Gastrocnemius medialis (tissue), 4 donors: ENCODE measurements around the gene KLF17. TPM values are rescaled to one million over a fixed set of nuclear protein-coding genes. Genes with fewer than 3 reads are reported as not detected.

ENCODE experiments used
- ATAC-seq, 2 donors: fragments of 150-250 bp; one replicate each; pipeline ENCODE4 v1.9.1; 2016
- DNase-seq, 2 donors: peaks; one replicate each; pipeline ENCODE4 v3.0.0-alpha.2; 2019
- H3K27ac ChIP-seq, 4 donors: fragments of 200-600 bp; sonication (generic); 1 replicate in 1 of 4; 2 replicates in 3 of 4; pipeline ENCODE4 v1.5.1; 2016 to 2018; ENCODE audit warnings: mild to moderate bottlenecking in 2 of 4, moderate library complexity in 1 of 4
- H3K27me3 ChIP-seq, 3 donors: fragments of 200-600 bp; sonication (generic) in 2 of 3; 1 replicate in 1 of 3; 2 replicates in 2 of 3; pipeline versions ENCODE4 v1.5.1 to v1.6.0; 2016 to 2019; ENCODE audit warnings: mild to moderate bottlenecking in 1 of 3, moderate library complexity in 1 of 3
- H3K36me3 ChIP-seq, 2 donors: fragments of 200-600 bp; sonication (generic) in 1 of 2; one replicate each; pipeline ENCODE4 v1.5.1; 2017 to 2018
- H3K4me1 ChIP-seq, 2 donors: fragments of 200-600 bp; sonication (generic) in 1 of 2; one replicate each; pipeline ENCODE4 v1.5.1; 2016 to 2017; ENCODE audit warnings: mild to moderate bottlenecking in 2 of 2
- H3K4me3 ChIP-seq, 4 donors: fragments of 200-600 bp; sonication (generic) in 3 of 4; 1 replicate in 1 of 4; 2 replicates in 3 of 4; pipeline ENCODE4 v1.5.1; 2016 to 2019; ENCODE audit warnings: mild to moderate bottlenecking in 2 of 4
- H3K9me3 ChIP-seq, 3 donors: fragments of 200-600 bp; sonication (generic) in 2 of 3; 1 replicate in 1 of 3; 2 replicates in 2 of 3; pipeline ENCODE4 v1.5.1; 2016 to 2019
- POLR2A ChIP-seq, 2 donors: fragments of 450-650 bp; IDR thresholded peaks; one replicate each; pipeline ENCODE4 v1.6.1; 2017; ENCODE audit warnings: antibody characterized with exemption in 2 of 2, mild to moderate bottlenecking in 2 of 2, moderate library complexity in 2 of 2
- in situ Hi-C, 4 donors: fragments of 200-750 bp; cut with MboI; loops; one replicate each; pipeline versions ENCODE4 v1.15.0 to v1.8.0; 2017; ENCODE audit warnings: low sequenced_read_pairs in 4 of 4
- intact Hi-C: fragments of 100-400 bp; cut with DNase I; formaldehyde crosslinking; loops from one replicate; pipeline ENCODE4 v1.15.1; 2023; ENCODE audit warnings: low total_unique reads
- total RNA-seq, 4 donors: library from RNA; depleted of rRNA; stranded (reverse); fragments of >200 nt; gene quantifications; one replicate each; pipeline versions ENCODE4 v1.1.0 to v1.2.3, GENCODE V29; 2016
- TF ChIP-seq, protein P1 (sequence below), 5 experiments: fragments of 450-650 bp in 3 of 5; fragments of 200-600 bp in 2 of 5; sonication (generic) in 2 of 5; IDR thresholded peaks in 4 of 5; conservative IDR thresholded peaks in 1 of 5; 1 replicate in 4 of 5; 2 replicates in 1 of 5; pipeline ENCODE4 v1.5.1; 2016 to 2019; ENCODE audit warnings: antibody characterized with exemption in 5 of 5, mild to moderate bottlenecking in 3 of 5, moderate library complexity in 3 of 5

Gene KLF17
- total RNA-seq, 4 donors from 2014 or later: not detected

DNA sequence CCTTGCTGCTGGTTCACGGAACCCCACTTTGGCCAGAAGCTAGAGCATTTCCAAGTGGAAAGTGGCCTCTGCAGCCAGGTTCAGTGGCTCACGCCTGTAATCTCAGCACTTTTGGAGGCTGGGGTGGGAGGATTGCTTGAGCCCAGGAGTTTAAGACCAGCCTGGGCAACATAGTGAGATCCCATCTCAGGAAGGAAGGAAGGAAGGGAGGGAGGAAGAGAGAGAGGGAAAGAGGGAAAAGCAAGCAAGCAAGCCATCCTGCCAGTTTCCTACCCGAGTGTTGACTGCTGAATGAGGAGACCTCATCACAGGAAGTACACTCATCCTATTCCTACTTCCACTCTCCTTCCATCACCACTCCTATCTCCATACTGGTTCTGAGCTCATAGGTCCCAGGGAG, 12.8 kb upstream of the KLF17 start:
- Histone ChIP-seq H3K9me3 (no peaks in the 10 kb centered on the region), H3K4me3 (no peak overlapping the region), H3K36me3 (no peaks in the 10 kb centered on the region), H3K4me1 (no peaks in the 10 kb centered on the region), H3K27me3 (peaks cover 6 to 9% (median 7%) of the 10 kb centered on the region in 3 donors), H3K27ac (no peak overlapping the region)
- ATAC-seq (no peak), DNase-seq (no peak)
- in situ Hi-C loops: no loop called here
- intact Hi-C loops: no loop called here
- TF ChIP-seq, protein P1, sequence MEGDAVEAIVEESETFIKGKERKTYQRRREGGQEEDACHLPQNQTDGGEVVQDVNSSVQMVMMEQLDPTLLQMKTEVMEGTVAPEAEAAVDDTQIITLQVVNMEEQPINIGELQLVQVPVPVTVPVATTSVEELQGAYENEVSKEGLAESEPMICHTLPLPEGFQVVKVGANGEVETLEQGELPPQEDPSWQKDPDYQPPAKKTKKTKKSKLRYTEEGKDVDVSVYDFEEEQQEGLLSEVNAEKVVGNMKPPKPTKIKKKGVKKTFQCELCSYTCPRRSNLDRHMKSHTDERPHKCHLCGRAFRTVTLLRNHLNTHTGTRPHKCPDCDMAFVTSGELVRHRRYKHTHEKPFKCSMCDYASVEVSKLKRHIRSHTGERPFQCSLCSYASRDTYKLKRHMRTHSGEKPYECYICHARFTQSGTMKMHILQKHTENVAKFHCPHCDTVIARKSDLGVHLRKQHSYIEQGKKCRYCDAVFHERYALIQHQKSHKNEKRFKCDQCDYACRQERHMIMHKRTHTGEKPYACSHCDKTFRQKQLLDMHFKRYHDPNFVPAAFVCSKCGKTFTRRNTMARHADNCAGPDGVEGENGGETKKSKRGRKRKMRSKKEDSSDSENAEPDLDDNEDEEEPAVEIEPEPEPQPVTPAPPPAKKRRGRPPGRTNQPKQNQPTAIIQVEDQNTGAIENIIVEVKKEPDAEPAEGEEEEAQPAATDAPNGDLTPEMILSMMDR (IDR thresholded peaks at IDR 0.05 in 4 of 5, conservative IDR thresholded peaks at IDR 0.05 in 1 of 5): no peak
- TF ChIP-seq POLR2A (IDR thresholded peaks at IDR 0.05): no peak

DNA sequence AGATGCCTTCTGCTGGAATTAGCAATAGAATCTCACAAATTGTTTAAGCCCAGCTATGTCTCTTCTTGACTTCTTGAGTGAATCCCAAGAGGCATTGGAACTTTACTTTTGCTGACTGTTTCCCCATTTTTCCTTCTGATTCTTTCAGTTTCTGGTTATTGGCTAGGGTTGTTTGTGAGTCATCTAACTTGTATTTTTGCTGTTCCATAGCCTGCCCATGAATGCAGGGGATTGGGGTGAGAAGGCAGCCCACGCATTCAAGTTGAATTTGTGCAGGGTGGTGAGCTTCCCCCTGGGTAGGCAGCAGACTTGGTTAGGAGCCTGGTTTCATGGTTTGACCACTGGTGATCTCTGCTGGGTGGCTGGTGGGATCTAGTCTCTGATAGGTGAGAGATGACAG, 10.4 kb upstream of the KLF17 start:
- in situ Hi-C loops (no loop called here), intact Hi-C loops (no loop called here)
- no peak for TF ChIP-seq POLR2A (IDR thresholded peaks at IDR 0.05)
- TF ChIP-seq, protein P1 (IDR thresholded peaks at IDR 0.05 in 4 of 5, conservative IDR thresholded peaks at IDR 0.05 in 1 of 5): no peak
- Histone ChIP-seq H3K4me3 (no peak overlapping the region), H3K27me3 (peaks cover 6 to 9% (median 7%) of the 10 kb centered on the region in 3 donors), H3K36me3 (no peaks in the 10 kb centered on the region), H3K27ac (no peak overlapping the region), H3K4me1 (no peaks in the 10 kb centered on the region), H3K9me3 (no peaks in the 10 kb centered on the region)
- ATAC-seq (no peak), DNase-seq (no peak)

DNA sequence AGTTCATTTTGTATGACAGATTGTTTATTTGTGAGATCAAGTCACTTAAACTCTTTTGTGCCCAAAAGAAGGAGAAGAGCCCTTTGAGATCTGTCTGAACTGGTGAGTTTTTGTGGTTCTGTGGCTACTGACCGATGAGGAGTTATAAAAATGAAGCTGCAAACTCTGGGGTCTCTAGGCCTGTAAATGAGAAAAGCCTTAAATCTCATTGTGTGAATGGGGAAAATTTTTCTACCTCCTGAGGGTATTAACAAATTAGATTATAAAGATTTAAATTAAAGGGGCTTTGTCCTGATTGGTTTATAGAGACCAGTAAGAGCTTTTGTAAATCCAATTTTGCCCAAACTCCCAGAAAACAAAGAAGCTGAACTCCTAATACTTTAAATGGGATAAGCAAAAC, 9.7 kb upstream of the KLF17 start:
- intact Hi-C loops (no loop called here), in situ Hi-C loops (no loop called here)
- Histone ChIP-seq H3K4me1 (no peaks in the 10 kb centered on the region), H3K27ac (no peak overlapping the region), H3K27me3 (peaks cover 6 to 9% (median 7%) of the 10 kb centered on the region in 3 donors), H3K36me3 (no peaks in the 10 kb centered on the region), H3K9me3 (no peaks in the 10 kb centered on the region), H3K4me3 (no peak overlapping the region)
- no peak for DNase-seq
- ATAC-seq: no peak
- TF ChIP-seq POLR2A (IDR thresholded peaks at IDR 0.05): no peak
- TF ChIP-seq, protein P1 (IDR thresholded peaks at IDR 0.05 in 4 of 5, conservative IDR thresholded peaks at IDR 0.05 in 1 of 5): no peak

DNA sequence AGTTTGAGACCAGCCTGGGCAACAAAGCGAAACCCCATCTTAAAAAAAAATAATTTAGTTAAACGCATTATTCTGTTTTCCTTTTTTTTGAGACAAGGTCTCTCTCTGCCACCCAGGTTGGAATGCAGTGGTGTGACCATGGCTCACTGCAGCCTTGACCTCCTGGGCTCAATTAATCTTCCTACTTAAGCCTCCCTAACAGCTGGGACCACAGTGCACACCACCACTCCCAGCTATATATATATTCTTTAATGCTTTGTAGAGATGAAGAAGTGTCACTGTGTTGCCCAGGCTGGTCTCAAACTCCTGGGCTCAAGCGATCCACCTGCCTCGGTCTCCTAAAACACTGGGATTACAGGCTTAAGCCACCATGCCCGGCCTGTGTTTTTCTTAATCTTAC, 7.7 kb upstream of the KLF17 start:
- DNase-seq (no peak), ATAC-seq (no peak)
- in situ Hi-C loops: no loop called here
- TF ChIP-seq POLR2A (IDR thresholded peaks at IDR 0.05): no peak
- TF ChIP-seq, protein P1 (IDR thresholded peaks at IDR 0.05 in 4 of 5, conservative IDR thresholded peaks at IDR 0.05 in 1 of 5): no peak
- no peak overlapping the region for H3K4me3 ChIP-seq
- no peaks in the 10 kb centered on the region for H3K36me3 ChIP-seq
- H3K9me3 ChIP-seq: no peaks in the 10 kb centered on the region
- intact Hi-C loops: no loop called here
- peaks cover 6 to 7% (median 6%) of the 10 kb centered on the region in 3 donors for H3K27me3 ChIP-seq
- H3K4me1 ChIP-seq: no peaks in the 10 kb centered on the region
- H3K27ac ChIP-seq: no peak overlapping the region

DNA sequence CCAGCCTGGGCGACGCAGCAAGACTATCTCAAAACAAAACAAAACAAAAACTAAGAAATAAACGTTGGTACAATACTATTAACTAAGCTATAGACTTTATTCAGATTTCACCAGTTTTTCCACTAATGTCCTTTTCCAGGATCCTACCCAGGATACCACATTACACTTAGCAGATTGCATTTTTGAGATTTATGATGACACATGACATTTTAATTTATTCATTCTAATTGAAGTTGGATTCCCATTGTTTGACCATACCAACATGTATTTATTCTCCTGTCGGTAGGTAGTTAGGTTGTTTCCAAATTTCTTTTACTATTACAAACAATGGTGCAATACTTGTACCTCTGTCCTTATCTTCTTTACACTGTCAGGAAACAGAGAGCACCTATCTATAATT, 6.8 kb upstream of the KLF17 start:
- Histone ChIP-seq H3K36me3 (no peaks in the 10 kb centered on the region), H3K9me3 (no peaks in the 10 kb centered on the region), H3K4me1 (no peaks in the 10 kb centered on the region), H3K27ac (no peak overlapping the region), H3K27me3 (peaks cover 1 to 5% (median 2%) of the 10 kb centered on the region in 3 donors), H3K4me3 (no peak overlapping the region)
- in situ Hi-C loops: no loop called here
- no peak for ATAC-seq
- intact Hi-C loops: no loop called here
- TF ChIP-seq, protein P1 (IDR thresholded peaks at IDR 0.05 in 4 of 5, conservative IDR thresholded peaks at IDR 0.05 in 1 of 5): no peak
- TF ChIP-seq POLR2A (IDR thresholded peaks at IDR 0.05): no peak
- no peak for DNase-seq
